Fibroblast of villous mesenchyme (primary cell): ENCODE measurements around the gene ZCWPW1. TPM values are rescaled to one million over a fixed set of nuclear protein-coding genes. Genes with fewer than 3 reads are reported as not detected.
A peak's percentile ranks its signal among the peaks of the same experiment; 100 is the strongest.

Experiments
- DNase-seq: peaks from one replicate; pipeline ENCODE4 v3.0.0-alpha.2; 2010; ENCODE audit warnings: low read depth
- H3K4me3 ChIP-seq: 2 replicates; pipeline ENCODE4 v1.5.1; 2011; ENCODE audit warnings: low read depth, mild to moderate bottlenecking, low read length
- CTCF ChIP-seq: IDR thresholded peaks from 2 replicates; pipeline ENCODE4 v1.5.1; 2012; ENCODE audit warnings: low read depth, mild to moderate bottlenecking, low read length; ENCODE audit not compliant: insufficient read depth
- total RNA-seq: library from RNA; depleted of rRNA; stranded (reverse); fragments of >200 nt; gene quantifications from 2 replicates; pipeline ENCODE4 v1.2.3, GENCODE V29; 2012

Gene ZCWPW1
- total RNA-seq, 1 donor = 0.43 TPM

- peak; percentile 28 for DNase-seq
- TF ChIP-seq CTCF = no peak
- peak overlapping the region; percentile 90 for H3K4me3 ChIP-seq
These were observed 2.2 kb upstream of the ZCWPW1 start for GRCh38 chr7:100430493-100431285.

DNA sequence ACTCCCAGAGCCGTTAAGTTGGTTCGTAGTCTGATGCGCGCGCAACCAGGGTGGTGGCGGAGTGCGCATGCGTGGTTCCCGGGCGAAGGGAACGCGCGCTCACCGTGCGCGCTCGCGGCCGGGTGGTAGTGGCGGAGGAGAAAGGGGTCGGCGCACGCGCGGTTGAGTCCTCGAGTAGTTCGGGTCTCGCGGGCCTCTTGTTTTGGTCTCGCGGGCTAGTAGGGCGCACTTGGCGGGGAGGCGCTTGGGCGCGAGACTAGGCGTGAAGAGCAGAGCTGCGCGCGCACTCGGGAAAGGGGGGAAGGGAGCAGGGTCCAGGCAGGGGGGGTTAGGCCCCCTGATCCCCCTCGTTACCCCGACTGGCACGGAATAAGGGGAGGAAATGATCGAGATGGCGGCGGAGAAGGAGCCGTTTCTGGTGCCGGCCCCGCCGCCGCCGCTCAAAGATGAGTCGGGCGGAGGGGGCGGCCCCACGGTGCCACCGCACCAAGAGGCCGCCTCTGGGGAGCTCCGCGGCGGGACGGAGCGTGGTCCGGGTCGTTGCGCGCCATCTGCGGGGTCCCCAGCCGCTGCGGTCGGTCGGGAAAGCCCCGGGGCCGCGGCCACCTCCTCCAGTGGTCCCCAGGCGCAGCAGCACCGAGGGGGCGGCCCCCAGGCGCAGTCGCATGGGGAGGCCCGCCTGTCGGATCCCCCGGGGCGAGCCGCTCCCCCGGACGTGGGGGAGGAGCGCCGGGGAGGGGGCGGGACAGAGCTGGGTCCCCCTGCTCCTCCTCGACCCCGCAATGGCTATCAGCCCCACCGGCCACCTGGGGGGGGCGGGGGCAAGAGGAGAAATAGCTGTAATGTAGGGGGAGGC, 1.4 kb upstream of the ZCWPW1 start, which contains the start of gene MEPCE:
TSS of gene MEPCE (plus strand) at position 195 of the 856 bp plus-strand sequence. CDS start at position 383, 188 bp downstream.
- DNase-seq = peak; percentile 98
- no peak for TF ChIP-seq CTCF
- peak within 1 kb of the TSS; percentile 90 for H3K4me3 ChIP-seq

- peak; percentile 12 for TF ChIP-seq CTCF
- peak; percentile 100 for DNase-seq
- peak overlapping the region; percentile 90 for H3K4me3 ChIP-seq
These were observed 599 bp upstream of the ZCWPW1 start for GRCh38 chr7:100428967-100429636.

DNA sequence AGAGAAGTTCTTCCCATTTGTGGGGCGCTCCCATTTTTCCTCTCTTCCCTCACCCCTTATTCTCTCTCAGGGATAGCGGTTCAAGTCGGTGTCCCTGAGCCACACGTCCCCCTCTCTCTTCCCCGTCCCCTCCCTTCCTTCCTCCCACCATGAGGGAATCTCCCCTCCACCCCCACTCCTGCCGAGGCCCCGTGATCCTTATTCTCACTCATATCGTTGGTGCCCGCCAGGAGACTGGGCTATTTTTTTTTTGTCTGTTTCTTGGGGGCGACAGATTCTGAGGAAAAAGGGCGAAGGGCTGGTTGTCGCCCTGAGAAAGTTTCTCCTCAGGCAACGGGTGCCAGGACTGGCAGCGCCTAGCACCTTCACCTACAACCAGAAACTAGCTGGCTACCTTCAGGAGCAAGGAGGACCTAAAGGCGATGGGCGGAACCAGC, 723 bp downstream of the ZCWPW1 start:
- no peak for TF ChIP-seq CTCF
- peak overlapping the region; percentile 90 for H3K4me3 ChIP-seq
- no peak for DNase-seq

GRCh38 chr7:100426516-100426915, 2.0 kb downstream of the ZCWPW1 start:
- DNase-seq = no peak
- H3K4me3 ChIP-seq = no peak overlapping the region
- no peak for TF ChIP-seq CTCF

DNA sequence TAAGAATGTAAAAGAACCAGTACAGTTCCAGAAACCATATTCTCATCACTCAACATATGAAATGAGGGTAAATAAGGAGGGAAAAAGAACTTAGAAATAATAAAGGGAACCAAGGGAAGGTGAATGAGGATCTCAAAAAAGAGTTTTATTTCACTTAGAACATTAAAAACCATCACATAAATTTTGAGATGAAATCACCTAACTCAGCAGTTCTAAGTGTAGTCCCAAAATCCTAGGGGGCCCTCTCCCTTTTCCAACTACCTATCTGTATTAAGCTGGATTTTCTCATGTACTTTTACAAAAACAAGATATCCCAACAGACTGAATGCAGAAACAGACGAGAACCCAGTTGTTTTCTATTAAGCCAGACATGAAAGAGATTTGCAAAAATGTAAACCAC, 3.2 kb downstream of the ZCWPW1 start:
- TF ChIP-seq CTCF = no peak
- no peak overlapping the region for H3K4me3 ChIP-seq
- DNase-seq = no peak
